ENCODE results near the gene IQGAP2.

GRCh38 chr5:76612942-76613341, 209.9 kb downstream of the IQGAP2 start:
- TF ChIP-seq POLR2A (IDR thresholded peaks at IDR 0.05; ENCODE audit: low read length) (no peak), GATA1 (IDR thresholded peaks at IDR 0.05; ENCODE audit: low read depth, low read length) (no peak)

All from erythroblast (primary cell).